Tibial nerve (tissue), 4 donors: ENCODE data around the gene LEFTY1.

Source experiments
- CTCF ChIP-seq, 5 experiments: fragments of 200-600 bp in 3 of 5; fragments of 450-650 bp in 2 of 5; sonication (generic) in 3 of 5; IDR thresholded peaks; one replicate each; pipeline ENCODE4 v1.5.1; 2016 to 2019; ENCODE audit warnings: antibody characterized with exemption in 5 of 5, mild to moderate bottlenecking in 3 of 5, moderate library complexity in 2 of 5
- EP300 ChIP-seq, 2 donors: sonication (generic); formaldehyde crosslinking; IDR thresholded peaks; one replicate each; pipeline ENCODE4 v1.6.1; 2017; ENCODE audit warnings: antibody characterized with exemption in 2 of 2, mild to moderate bottlenecking in 1 of 2
- POLR2A ChIP-seq, 2 donors: fragments of 450-650 bp; IDR thresholded peaks; one replicate each; pipeline ENCODE4 v1.6.1; 2017; ENCODE audit warnings: antibody characterized with exemption in 2 of 2, mild to moderate bottlenecking in 2 of 2, moderate library complexity in 2 of 2

DNA sequence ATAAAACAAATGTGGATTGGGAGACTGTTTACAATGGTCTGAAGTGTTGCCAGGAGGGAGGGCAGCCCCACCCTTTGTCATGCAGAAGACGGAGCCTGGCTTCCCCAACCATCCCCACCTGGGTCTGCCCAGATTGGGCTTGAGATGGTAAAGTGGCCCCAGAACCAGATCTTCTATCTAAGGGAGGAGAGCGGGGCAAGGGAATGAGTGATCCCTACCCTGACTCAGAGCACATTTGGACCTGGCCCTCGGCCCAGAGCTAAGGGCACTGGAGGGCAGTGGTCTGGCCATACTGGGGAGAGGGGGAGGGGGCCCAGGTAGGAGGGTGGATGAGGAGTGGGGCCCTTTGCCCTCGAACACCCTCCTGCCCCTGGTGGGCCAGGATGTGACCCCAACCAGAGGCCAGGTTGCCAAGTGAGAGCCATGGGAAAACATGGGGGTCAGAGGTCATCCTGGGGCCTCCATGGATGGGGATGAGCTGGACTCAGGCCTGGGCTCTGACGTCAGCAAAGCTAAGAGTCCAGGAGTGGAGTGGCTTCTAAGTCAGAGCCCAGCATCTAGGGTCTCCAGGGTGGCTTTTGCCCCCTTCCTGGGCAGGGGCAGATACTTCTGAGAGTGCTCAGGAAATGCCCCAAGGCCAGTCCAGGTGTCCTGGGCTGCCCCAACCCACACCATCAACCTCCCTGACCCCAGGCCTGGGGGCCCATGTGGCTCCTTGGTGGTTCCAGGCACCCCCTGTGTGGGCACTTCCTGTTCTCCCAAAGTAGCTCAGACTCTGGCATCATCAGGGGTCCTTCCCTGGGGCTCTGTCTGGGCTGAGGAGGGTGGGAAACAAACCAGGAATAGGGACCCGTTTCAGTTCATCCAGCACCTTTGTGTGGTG lies 1.6 kb upstream of the LEFTY1 start:
- TF ChIP-seq EP300 (IDR thresholded peaks at IDR 0.05) = no peak
- TF ChIP-seq CTCF (IDR thresholded peaks at IDR 0.05) = no peak
- TF ChIP-seq POLR2A (IDR thresholded peaks at IDR 0.05) = no peak
